Cardiac muscle cell (in vitro differentiated cells and primary cell): Measurements from ENCODE around the gene KRT6B. TPM values are rescaled to one million over a fixed set of nuclear protein-coding genes. Genes with fewer than 3 reads are reported as not detected.

ENCODE experiments used
- DNase-seq, 2 donors: peaks; one replicate each; pipeline versions ENCODE4 v3.0.0 to v3.0.0-alpha.2; 2010 to 2017; ENCODE audit warnings: low read depth in 1 of 2, low spot score in 1 of 2
- H3K27ac ChIP-seq: fragments of 200-600 bp; sonication (generic); 2 replicates; pipeline ENCODE4 v1.5.1; 2016
- H3K27me3 ChIP-seq: fragments of 200-600 bp; sonication (generic); 2 replicates; pipeline ENCODE4 v1.6.0; 2016; ENCODE audit warnings: control low read depth
- H3K36me3 ChIP-seq: fragments of 200-600 bp; sonication (generic); 2 replicates; pipeline ENCODE4 v1.5.1; 2016; ENCODE audit warnings: control low read depth
- H3K4me1 ChIP-seq: fragments of 200-600 bp; sonication (generic); 2 replicates; pipeline ENCODE4 v1.8.1; 2017; ENCODE audit warnings: low read depth, mild to moderate bottlenecking, mixed run types
- H3K4me3 ChIP-seq: fragments of 200-600 bp; sonication (generic); 2 replicates; pipeline ENCODE4 v1.5.1; 2016; ENCODE audit warnings: mild to moderate bottlenecking
- H3K9me3 ChIP-seq: fragments of 200-600 bp; sonication (generic); 2 replicates; pipeline ENCODE4 v1.5.1; 2017; ENCODE audit warnings: low read depth, mild to moderate bottlenecking, control low read depth
- polyA plus RNA-seq: library from polyadenylated mRNA; unstranded; fragments of >200 nt; fragmentation: Nextera tagmentation; extraction: Ambion mirVana; gene quantifications from 2 replicates; pipeline ENCODE4 v1.2.1, GENCODE V29; 2016
- total RNA-seq: library from RNA; depleted of rRNA; stranded (reverse); fragments of >200 nt; gene quantifications from 2 replicates; pipeline ENCODE4 v1.2.3, GENCODE V29; 2016
- TF ChIP-seq, protein P1 (sequence below): IDR thresholded peaks from 2 replicates; pipeline ENCODE4 v1.5.1; 2012; ENCODE audit warnings: low read depth, mild to moderate bottlenecking, low read length

Gene KRT6B
- total and polyA plus RNA-seq, 2 experiments from 2014 or later = 0.13 TPM; not detected in 1

DNA sequence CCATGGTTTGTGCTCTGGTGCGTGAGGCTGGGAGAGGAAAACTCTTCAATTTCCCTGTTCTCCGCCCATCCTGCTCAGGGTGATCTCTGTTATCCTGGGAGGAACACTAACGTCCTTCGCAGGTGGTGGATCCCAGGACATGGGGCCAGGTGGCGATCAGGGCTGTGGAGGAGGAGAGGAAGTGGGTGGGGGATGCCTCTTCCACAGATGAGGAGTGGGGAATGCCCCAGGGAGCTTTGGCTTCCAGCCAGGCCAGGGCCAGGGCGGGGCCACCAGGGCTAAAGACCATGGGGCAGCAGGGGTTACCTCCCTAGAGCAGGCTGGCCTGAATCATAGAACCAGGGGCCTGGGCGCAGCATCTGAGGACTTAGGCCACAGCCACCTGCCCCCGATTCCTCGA, 14.4 kb downstream of the KRT6B start:
- peaks cover 5% of the 10 kb centered on the region for H3K27me3 ChIP-seq
- H3K36me3 ChIP-seq = no peaks in the 10 kb centered on the region
- H3K9me3 ChIP-seq = no peaks in the 10 kb centered on the region
- H3K4me3 ChIP-seq = no peak overlapping the region
- peaks cover 15% of the 10 kb centered on the region for H3K4me1 ChIP-seq
- H3K27ac ChIP-seq = no peak overlapping the region
- DNase-seq = no peak
- TF ChIP-seq, protein P1, sequence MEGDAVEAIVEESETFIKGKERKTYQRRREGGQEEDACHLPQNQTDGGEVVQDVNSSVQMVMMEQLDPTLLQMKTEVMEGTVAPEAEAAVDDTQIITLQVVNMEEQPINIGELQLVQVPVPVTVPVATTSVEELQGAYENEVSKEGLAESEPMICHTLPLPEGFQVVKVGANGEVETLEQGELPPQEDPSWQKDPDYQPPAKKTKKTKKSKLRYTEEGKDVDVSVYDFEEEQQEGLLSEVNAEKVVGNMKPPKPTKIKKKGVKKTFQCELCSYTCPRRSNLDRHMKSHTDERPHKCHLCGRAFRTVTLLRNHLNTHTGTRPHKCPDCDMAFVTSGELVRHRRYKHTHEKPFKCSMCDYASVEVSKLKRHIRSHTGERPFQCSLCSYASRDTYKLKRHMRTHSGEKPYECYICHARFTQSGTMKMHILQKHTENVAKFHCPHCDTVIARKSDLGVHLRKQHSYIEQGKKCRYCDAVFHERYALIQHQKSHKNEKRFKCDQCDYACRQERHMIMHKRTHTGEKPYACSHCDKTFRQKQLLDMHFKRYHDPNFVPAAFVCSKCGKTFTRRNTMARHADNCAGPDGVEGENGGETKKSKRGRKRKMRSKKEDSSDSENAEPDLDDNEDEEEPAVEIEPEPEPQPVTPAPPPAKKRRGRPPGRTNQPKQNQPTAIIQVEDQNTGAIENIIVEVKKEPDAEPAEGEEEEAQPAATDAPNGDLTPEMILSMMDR = no peak

GRCh38 chr12:52436828-52437474, 15.0 kb downstream of the KRT6B start:
- TF ChIP-seq, protein P1 = no peak
- Histone ChIP-seq H3K27me3 (peaks cover 11% of the 10 kb centered on the region), H3K9me3 (no peaks in the 10 kb centered on the region), H3K4me3 (no peak overlapping the region), H3K36me3 (no peaks in the 10 kb centered on the region), H3K4me1 (peaks cover 15% of the 10 kb centered on the region), H3K27ac (peak overlapping the region; percentile 69)
- no peak for DNase-seq

GRCh38 chr12:52436000-52436827, 15.7 kb downstream of the KRT6B start:
- TF ChIP-seq, protein P1 = no peak
- no peak overlapping the region for H3K4me3 ChIP-seq
- DNase-seq = peak; percentile 62 to 83
- peaks cover 16% of the 10 kb centered on the region for H3K27me3 ChIP-seq
- no peaks in the 10 kb centered on the region for H3K36me3 ChIP-seq
- H3K27ac ChIP-seq = peak overlapping the region; percentile 69
- H3K9me3 ChIP-seq = no peaks in the 10 kb centered on the region
- H3K4me1 ChIP-seq = peaks cover 11% of the 10 kb centered on the region

DNA sequence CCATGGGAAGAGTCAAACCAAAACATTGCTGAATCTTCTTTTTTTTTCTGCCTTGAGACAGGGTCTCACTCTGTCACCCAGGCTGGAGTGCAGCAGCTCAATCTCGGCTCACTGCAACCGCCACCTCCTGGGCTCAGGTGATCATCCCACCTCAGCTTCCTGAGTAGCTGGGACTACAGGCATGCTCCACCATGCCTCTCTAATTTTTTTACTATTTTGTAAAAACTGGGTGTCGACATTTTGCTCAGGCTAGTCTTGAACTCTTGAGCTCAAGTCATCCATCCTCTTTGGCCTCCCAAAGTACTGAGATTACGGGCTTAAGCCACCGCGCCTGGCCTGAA, 16.3 kb downstream of the KRT6B start:
- Histone ChIP-seq H3K27ac (no peak overlapping the region), H3K36me3 (no peaks in the 10 kb centered on the region), H3K27me3 (peaks cover 22% of the 10 kb centered on the region), H3K9me3 (no peaks in the 10 kb centered on the region), H3K4me1 (peaks cover 9% of the 10 kb centered on the region), H3K4me3 (no peak overlapping the region)
- TF ChIP-seq, protein P1 = no peak
- DNase-seq = no peak

GRCh38 chr12:52434760-52435530, 17.0 kb downstream of the KRT6B start:
- no peak for DNase-seq
- no peak overlapping the region for H3K27ac ChIP-seq
- H3K4me1 ChIP-seq = peaks cover 9% of the 10 kb centered on the region
- H3K36me3 ChIP-seq = no peaks in the 10 kb centered on the region
- no peak overlapping the region for H3K4me3 ChIP-seq
- TF ChIP-seq, protein P1 = no peak
- peaks cover 29% of the 10 kb centered on the region for H3K27me3 ChIP-seq
- H3K9me3 ChIP-seq = no peaks in the 10 kb centered on the region
